Fibroblast of mammary gland (primary cell): ENCODE results near the gene NPY5R.

Source experiments
- DNase-seq: peaks from one replicate; pipeline ENCODE4 v3.0.0-alpha.2; 2010; ENCODE audit warnings: low read depth
- H3K4me3 ChIP-seq: 2 replicates; pipeline ENCODE4 v1.5.1; 2011; ENCODE audit warnings: low read depth, mild to moderate bottlenecking, low read length, moderate library complexity; ENCODE audit not compliant: control insufficient read depth
- CTCF ChIP-seq: conservative IDR thresholded peaks from 2 replicates; pipeline ENCODE4 v1.5.1; 2011; ENCODE audit warnings: low read depth, low read length, inconsistent platforms; ENCODE audit not compliant: control insufficient read depth, insufficient read depth

NPY5R gene

GRCh38 chr4:163395055-163395454 lies 51.4 kb downstream of the NPY5R start:
- TF ChIP-seq CTCF: no peak

GRCh38 chr4:163395758-163396157 lies 52.1 kb downstream of the NPY5R start:
- TF ChIP-seq CTCF: no peak
- no peak for DNase-seq
- H3K4me3 ChIP-seq: no peak overlapping the region

More at GRCh38 chr4:163395055-163395454, 51.4 kb downstream of the NPY5R start:
- no peak for DNase-seq
- H3K4me3 ChIP-seq: no peak overlapping the region

GRCh38 chr4:163398238-163398637 lies 54.5 kb downstream of the NPY5R start:
- TF ChIP-seq CTCF: no peak
- no peak for DNase-seq

GRCh38 chr4:163400911-163401310 lies 57.2 kb downstream of the NPY5R start:
- H3K4me3 ChIP-seq: no peak overlapping the region
- no peak for DNase-seq
- TF ChIP-seq CTCF: no peak

More at GRCh38 chr4:163398238-163398637, 54.5 kb downstream of the NPY5R start:
- no peak overlapping the region for H3K4me3 ChIP-seq
